Peyer's patch (tissue), 4 donors: ENCODE data around the gene BLCAP. TPM values are rescaled to one million over a fixed set of nuclear protein-coding genes. Genes with fewer than 3 reads are reported as not detected.

ENCODE experiments used
- DNase-seq, 3 donors: peaks; one replicate each; pipeline ENCODE4 v3.0.0-alpha.2; 2017 to 2019
- H3K27ac ChIP-seq, 4 donors: fragments of 200-600 bp; sonication (generic); one replicate each; pipeline ENCODE4 v1.5.1; 2016 to 2019
- H3K27me3 ChIP-seq, 2 donors: fragments of 200-600 bp; sonication (generic); one replicate each; pipeline ENCODE4 v1.5.1; 2019
- H3K36me3 ChIP-seq, 3 donors: fragments of 200-600 bp; sonication (generic); one replicate each; pipeline ENCODE4 v1.5.1; 2016 to 2019
- H3K4me1 ChIP-seq, 4 donors: fragments of 200-600 bp; sonication (generic); one replicate each; pipeline ENCODE4 v1.5.1; 2016 to 2019
- H3K4me3 ChIP-seq, 4 donors: fragments of 200-600 bp; sonication (generic); 1 replicate in 3 of 4; 2 replicates in 1 of 4; pipeline ENCODE4 v1.5.1; 2016 to 2019; ENCODE audit warnings: mild to moderate bottlenecking in 1 of 4
- H3K9me3 ChIP-seq, 4 donors: fragments of 200-600 bp; sonication (generic); one replicate each; pipeline ENCODE4 v1.5.1; 2016 to 2019; ENCODE audit warnings: mild to moderate bottlenecking in 1 of 4
- CTCF ChIP-seq, 6 experiments: fragments of 450-650 bp in 4 of 6; fragments of 200-600 bp in 2 of 6; sonication (generic) in 1 of 6; IDR thresholded peaks; one replicate each; pipeline ENCODE4 v1.5.1; 2017 to 2019; ENCODE audit warnings: antibody characterized with exemption in 6 of 6, mild to moderate bottlenecking in 3 of 6, moderate library complexity in 1 of 6
- POLR2A ChIP-seq, 2 donors: fragments of 450-650 bp; IDR thresholded peaks; one replicate each; pipeline ENCODE4 v1.5.1; 2017; ENCODE audit warnings: antibody characterized with exemption in 2 of 2, mild to moderate bottlenecking in 2 of 2, moderate library complexity in 2 of 2
- total RNA-seq, 4 donors: library from RNA; depleted of rRNA; stranded (reverse); fragments of >200 nt; gene quantifications; one replicate each; pipeline ENCODE4 v1.1.0, GENCODE V29; 2016

The BLCAP gene
- total RNA-seq, 4 donors from 2014 or later = 44.6 to 129 (median 118) TPM

DNA sequence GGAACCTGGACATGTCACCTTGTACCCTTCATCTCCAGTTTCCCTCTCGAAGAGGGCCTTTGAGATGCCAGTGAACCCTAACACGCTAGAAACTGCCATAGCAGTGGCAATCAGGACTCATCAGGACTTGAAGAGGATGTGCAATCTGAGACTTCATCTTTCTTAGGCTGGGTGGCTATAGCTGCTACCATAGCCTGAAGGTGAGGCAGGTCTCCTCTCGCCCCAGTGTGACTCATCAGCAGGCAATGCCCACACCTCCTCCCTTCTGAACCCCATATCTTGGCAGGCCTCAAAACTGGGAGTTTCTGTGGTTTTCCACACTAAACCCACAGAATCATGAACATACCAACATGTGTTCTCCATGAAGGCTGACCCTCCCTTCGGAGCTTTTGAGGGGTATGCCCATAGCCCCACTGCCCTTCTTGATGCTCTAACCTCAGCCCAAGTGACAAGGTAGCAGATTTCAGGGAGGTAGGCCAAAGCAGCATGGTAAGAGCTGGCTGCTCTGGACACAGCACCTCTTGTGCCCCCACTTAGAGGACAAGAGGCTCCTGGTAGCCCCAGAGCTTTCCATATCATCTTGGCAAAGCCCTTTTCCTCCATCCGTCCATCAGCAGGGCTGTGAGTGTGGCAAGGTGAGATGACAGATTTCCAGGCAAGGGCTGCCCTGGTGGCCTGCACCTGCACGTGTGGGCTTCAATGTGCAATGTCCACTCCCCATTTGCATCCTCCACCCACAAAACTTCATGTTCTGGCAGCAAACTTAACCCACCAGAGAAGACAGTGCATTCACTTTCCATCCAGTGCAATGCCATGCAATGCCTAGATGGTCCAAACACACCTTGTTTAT lies 2.6 kb downstream of the BLCAP start:
- no peaks in the 10 kb centered on the region for H3K36me3 ChIP-seq
- peak overlapping the region in 2 of 4 donors; percentile 11 to 98 for H3K4me3 ChIP-seq
- peak in 1 of 3 donors; percentile 58 for DNase-seq
- H3K27ac ChIP-seq = peak overlapping the region in 2 of 4 donors; percentile 67 to 96
- peaks cover 0 to 54% (median 11%) of the 10 kb centered on the region in 4 donors for H3K4me1 ChIP-seq
- H3K9me3 ChIP-seq = no peaks in the 10 kb centered on the region
- no peaks in the 10 kb centered on the region for H3K27me3 ChIP-seq
- TF ChIP-seq POLR2A (IDR thresholded peaks at IDR 0.05) (no peak), CTCF (IDR thresholded peaks at IDR 0.05) (no peak)

GRCh38 chr20:37523911-37524700 lies 3.6 kb downstream of the BLCAP start:
- TF ChIP-seq POLR2A (IDR thresholded peaks at IDR 0.05) = no peak
- TF ChIP-seq CTCF (IDR thresholded peaks at IDR 0.05) = no peak
- H3K36me3 ChIP-seq = no peaks in the 10 kb centered on the region
- H3K4me3 ChIP-seq = peak overlapping the region in 1 of 4 donors; percentile 7
- H3K4me1 ChIP-seq = peaks cover 0 to 61% (median 11%) of the 10 kb centered on the region in 4 donors
- DNase-seq = peak in 2 of 3 donors; percentile 67 to 72
- peak overlapping the region in 2 of 4 donors; percentile 67 to 96 for H3K27ac ChIP-seq
- no peaks in the 10 kb centered on the region for H3K9me3 ChIP-seq
- no peaks in the 10 kb centered on the region for H3K27me3 ChIP-seq

DNA sequence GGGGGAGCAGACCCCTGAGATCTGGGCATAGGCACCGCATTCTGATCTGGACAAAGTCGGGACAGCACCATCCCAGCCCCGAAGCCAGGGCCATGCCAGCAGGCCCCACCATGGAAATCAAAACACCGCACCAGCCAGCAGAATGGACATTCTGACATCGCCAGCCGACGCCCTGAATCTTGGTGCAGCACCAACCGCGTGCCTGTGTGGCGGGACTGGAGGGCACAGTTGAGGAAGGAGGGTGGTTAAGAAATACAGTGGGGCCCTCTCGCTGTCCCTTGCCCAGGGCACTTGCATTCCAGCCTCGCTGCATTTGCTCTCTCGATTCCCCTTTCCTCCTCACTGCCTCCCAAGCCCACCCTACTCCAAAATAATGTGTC lies 4.7 kb downstream of the BLCAP start:
- TF ChIP-seq POLR2A (IDR thresholded peaks at IDR 0.05) (no peak), CTCF (IDR thresholded peaks at IDR 0.05) (no peak)
- Histone ChIP-seq H3K27ac (peak overlapping the region in 1 of 4 donors; percentile 35), H3K27me3 (no peaks in the 10 kb centered on the region), H3K36me3 (peaks cover 0 to 8% (median 0%) of the 10 kb centered on the region in 3 donors), H3K9me3 (no peaks in the 10 kb centered on the region), H3K4me3 (no peak overlapping the region), H3K4me1 (peaks cover 0 to 56% (median 11%) of the 10 kb centered on the region in 4 donors)
- DNase-seq = peak in 1 of 3 donors; percentile 46

DNA sequence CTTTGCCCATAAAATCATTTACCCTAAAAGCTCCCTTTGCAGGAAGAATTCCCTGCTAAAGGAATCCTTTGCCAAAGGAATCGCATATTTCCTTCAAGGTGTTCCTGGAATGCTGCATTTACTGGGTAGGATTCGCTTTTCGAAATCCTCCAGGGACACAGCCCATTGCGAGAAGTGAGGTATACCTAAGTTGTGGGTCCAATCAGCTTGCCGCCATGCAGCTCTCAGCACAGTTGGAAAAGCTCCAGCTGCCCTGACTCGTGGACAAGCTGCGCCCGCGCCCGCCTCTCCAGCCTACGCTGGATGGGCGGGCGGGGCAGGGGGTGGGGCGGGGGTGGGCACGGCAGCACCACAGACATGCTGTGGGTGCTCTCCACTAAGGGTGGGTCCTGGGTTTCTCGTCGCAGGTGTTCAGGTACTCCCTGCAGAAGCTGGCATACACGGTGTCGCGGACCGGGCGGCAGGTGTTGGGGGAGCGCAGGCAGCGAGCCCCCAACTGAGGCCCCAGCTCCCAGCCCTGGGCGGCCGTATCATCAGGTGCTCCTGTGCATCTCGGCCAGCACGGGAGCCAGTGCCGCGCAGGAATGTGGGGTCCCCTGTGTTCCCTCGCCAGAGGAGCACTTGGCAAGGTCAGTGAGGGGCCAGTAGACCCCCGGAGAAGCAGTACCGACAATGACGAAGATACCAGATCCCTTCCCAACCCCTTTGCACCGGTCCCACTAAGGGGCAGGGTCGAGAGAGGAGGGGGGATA lies 5.2 kb downstream of the BLCAP start:
- Histone ChIP-seq H3K4me3 (peak overlapping the region in 1 of 4 donors; percentile 13), H3K27ac (peak overlapping the region in 1 of 4 donors; percentile 35), H3K9me3 (no peaks in the 10 kb centered on the region), H3K4me1 (peaks cover 0 to 62% (median 11%) of the 10 kb centered on the region in 4 donors), H3K27me3 (no peaks in the 10 kb centered on the region), H3K36me3 (peaks cover 0 to 8% (median 0%) of the 10 kb centered on the region in 3 donors)
- peak in 2 of 3 donors; percentile 54 to 69 for DNase-seq
- no peak for TF ChIP-seq POLR2A (IDR thresholded peaks at IDR 0.05)
- no peak for TF ChIP-seq CTCF (IDR thresholded peaks at IDR 0.05)
